Smooth muscle cell (in vitro differentiated cells): ENCODE results near the gene SLC25A39. TPM values are rescaled to one million over a fixed set of nuclear protein-coding genes. Genes with fewer than 3 reads are reported as not detected.

ENCODE experiments used
- DNase-seq: peaks from one replicate; lab custom pipeline; 2025; ENCODE audit not compliant: unreplicated experiment; lab: John Stamatoyannopoulos, UW
- H2AFZ ChIP-seq: fragments of 200-600 bp; sonication (generic); 2 replicates; pipeline ENCODE4 v1.6.0; 2016; ENCODE audit warnings: antibody characterized with exemption, low read depth, mild to moderate bottlenecking
- H3F3A ChIP-seq: fragments of 200-600 bp; sonication (generic); 2 replicates; pipeline ENCODE4 v1.6.0; 2017; ENCODE audit warnings: antibody characterized with exemption, low read depth
- H3K27ac ChIP-seq: fragments of 200-600 bp; sonication (generic); 2 replicates; pipeline ENCODE4 v1.5.1; 2016; ENCODE audit warnings: low read depth, mild to moderate bottlenecking
- H3K27me3 ChIP-seq: fragments of 200-600 bp; sonication (generic); 2 replicates; pipeline ENCODE4 v1.6.1; 2016; ENCODE audit warnings: low read depth, mild to moderate bottlenecking
- H3K36me3 ChIP-seq: fragments of 200-600 bp; sonication (generic); 2 replicates; pipeline ENCODE4 v1.5.1; 2016; ENCODE audit warnings: low read depth
- H3K4me1 ChIP-seq: fragments of 200-600 bp; sonication (generic); 2 replicates; pipeline ENCODE4 v1.5.1; 2016; ENCODE audit warnings: low read depth
- H3K4me2 ChIP-seq: fragments of 200-600 bp; sonication (generic); 2 replicates; pipeline ENCODE4 v1.6.0; 2016; ENCODE audit warnings: mild to moderate bottlenecking
- H3K4me3 ChIP-seq: fragments of 200-600 bp; sonication (generic); 2 replicates; pipeline ENCODE4 v1.5.1; 2016; ENCODE audit warnings: mild to moderate bottlenecking
- H3K79me2 ChIP-seq: fragments of 200-600 bp; sonication (generic); 2 replicates; pipeline ENCODE4 v1.6.0; 2016; ENCODE audit warnings: low read depth, mild to moderate bottlenecking
- H3K9ac ChIP-seq: fragments of 200-600 bp; sonication (generic); 2 replicates; pipeline ENCODE4 v1.6.0; 2016; ENCODE audit warnings: low read depth
- H3K9me3 ChIP-seq: fragments of 200-600 bp; sonication (generic); replicated peaks from 2 replicates; pipeline ENCODE4 v1.5.1; 2016; ENCODE audit warnings: low read depth
- H4K20me1 ChIP-seq: fragments of 200-600 bp; sonication (generic); 2 replicates; pipeline ENCODE4 v1.6.0; 2016; ENCODE audit warnings: low read depth
- WGBS: methylation state at CpG from one replicate; pipeline ENCODE4 v1.1.7; 2016; ENCODE audit warnings: low lambda C conversion rate; 5-methylcytosine and 5-hydroxymethylcytosine counted together
- polyA plus RNA-seq: library from polyadenylated mRNA; unstranded; fragments of >200 nt; fragmentation: Nextera tagmentation; extraction: Ambion mirVana; gene quantifications from 2 replicates; pipeline ENCODE4 v1.2.1, GENCODE V29; 2016
- total RNA-seq: library from RNA; depleted of rRNA; stranded (reverse); fragments of >200 nt; gene quantifications from 2 replicates; pipeline ENCODE4 v1.2.3, GENCODE V29; 2014
- TF ChIP-seq, protein P1 (sequence below): fragments of 200-600 bp; sonication (generic); IDR thresholded peaks from 2 replicates; pipeline ENCODE4 v1.5.1; 2017; ENCODE audit warnings: borderline replicate concordance, mild to moderate bottlenecking, antibody characterized with exemption; ENCODE audit not compliant: insufficient read depth, poor library complexity, severe bottlenecking

SLC25A39 gene
- total and polyA plus RNA-seq, 2 experiments from 2014 or later = 106 to 147 TPM

DNA sequence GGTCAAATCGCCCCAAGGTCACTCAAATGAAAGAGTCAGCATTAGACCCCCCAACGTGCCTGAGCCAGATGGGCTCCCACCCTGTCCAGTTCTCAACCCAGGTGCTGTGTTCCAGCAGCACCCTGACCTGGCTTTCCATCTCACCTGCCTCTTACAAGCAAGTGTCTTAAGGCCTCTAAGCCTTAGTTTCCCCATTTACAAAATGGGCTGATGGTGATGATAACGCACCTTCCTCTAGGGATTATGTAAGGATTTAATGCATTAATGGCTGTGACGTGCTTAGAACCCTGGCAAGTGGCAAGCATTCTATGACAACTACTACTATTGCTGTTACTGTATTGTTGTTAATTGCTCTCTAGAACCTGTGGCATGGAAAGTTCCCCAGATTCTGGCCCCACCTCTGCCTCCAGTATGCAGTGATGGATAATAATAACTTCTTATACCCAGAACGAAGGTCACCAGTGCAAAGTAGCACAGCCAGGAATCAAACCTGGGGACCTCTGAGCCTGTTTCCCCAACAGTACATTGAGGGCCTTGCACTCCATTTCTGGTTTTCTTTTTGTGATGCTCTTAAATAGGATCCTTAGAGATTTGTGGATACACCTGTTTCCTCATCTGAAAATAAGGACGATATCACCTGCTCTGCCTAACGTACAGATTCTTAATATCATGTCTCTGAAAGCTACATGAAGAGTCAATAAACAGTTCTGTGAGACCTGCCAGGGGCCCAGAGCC is 3.3 kb upstream of the SLC25A39 start:
- no peaks in the 10 kb centered on the region for H3K27me3 ChIP-seq
- H2AFZ ChIP-seq = no peak overlapping the region
- 90% methylated on average over 7 of the region's 7 CpGs for WGBS
- H4K20me1 ChIP-seq = peaks cover 6% of the 10 kb centered on the region
- peaks cover 14% of the 10 kb centered on the region for H3K79me2 ChIP-seq
- H3F3A ChIP-seq = peaks cover 3% of the 10 kb centered on the region
- no peaks in the 10 kb centered on the region for H3K36me3 ChIP-seq
- H3K4me3 ChIP-seq = no peak overlapping the region
- no peak overlapping the region for H3K4me2 ChIP-seq
- peaks cover 12% of the 10 kb centered on the region for H3K4me1 ChIP-seq
- no peak overlapping the region for H3K27ac ChIP-seq
- no peak for DNase-seq
- TF ChIP-seq, protein P1, sequence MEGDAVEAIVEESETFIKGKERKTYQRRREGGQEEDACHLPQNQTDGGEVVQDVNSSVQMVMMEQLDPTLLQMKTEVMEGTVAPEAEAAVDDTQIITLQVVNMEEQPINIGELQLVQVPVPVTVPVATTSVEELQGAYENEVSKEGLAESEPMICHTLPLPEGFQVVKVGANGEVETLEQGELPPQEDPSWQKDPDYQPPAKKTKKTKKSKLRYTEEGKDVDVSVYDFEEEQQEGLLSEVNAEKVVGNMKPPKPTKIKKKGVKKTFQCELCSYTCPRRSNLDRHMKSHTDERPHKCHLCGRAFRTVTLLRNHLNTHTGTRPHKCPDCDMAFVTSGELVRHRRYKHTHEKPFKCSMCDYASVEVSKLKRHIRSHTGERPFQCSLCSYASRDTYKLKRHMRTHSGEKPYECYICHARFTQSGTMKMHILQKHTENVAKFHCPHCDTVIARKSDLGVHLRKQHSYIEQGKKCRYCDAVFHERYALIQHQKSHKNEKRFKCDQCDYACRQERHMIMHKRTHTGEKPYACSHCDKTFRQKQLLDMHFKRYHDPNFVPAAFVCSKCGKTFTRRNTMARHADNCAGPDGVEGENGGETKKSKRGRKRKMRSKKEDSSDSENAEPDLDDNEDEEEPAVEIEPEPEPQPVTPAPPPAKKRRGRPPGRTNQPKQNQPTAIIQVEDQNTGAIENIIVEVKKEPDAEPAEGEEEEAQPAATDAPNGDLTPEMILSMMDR = no peak
- H3K9ac ChIP-seq = no peak overlapping the region
- no peaks in the 10 kb centered on the region for H3K9me3 ChIP-seq

DNA sequence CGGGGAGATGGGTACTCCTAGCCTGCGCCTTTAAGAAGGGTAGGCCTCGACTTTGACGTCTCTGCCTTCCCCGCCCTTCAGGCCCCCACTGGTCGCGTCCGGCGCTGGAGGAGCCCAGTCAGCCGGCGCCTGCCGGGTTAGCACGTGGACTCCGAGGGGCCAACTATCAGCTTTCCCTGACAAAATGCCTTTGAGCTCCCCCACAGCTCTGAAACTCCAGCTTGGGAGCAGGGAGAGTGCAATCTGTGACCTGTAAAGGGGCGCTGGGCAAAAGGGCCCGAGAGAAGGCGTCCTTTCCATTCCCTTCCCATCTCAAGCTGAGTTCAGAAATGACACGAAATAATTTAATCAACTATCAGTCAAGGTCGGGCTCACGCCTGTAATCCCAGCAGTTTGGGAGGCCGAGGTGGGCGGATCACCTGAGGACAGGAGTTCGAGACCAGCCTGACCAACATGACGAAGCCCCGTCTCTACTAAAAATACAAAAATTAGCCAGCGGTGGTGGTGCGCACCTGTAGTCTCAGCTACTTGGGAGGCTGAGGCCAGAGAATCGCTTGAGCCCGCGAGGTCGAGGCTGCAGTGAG is 2.3 kb upstream of the SLC25A39 start:
- peak; percentile 76 for DNase-seq
- peaks cover 12% of the 10 kb centered on the region for H3K4me1 ChIP-seq
- no peaks in the 10 kb centered on the region for H3K9me3 ChIP-seq
- H3K27me3 ChIP-seq = no peaks in the 10 kb centered on the region
- H3K4me3 ChIP-seq = no peak overlapping the region
- H3K4me2 ChIP-seq = peak overlapping the region; percentile 50
- WGBS = 39% methylated on average over 27 of the region's 31 CpGs
- TF ChIP-seq, protein P1 = no peak
- no peaks in the 10 kb centered on the region for H3K36me3 ChIP-seq
- peaks cover 6% of the 10 kb centered on the region for H4K20me1 ChIP-seq
- H3K79me2 ChIP-seq = peaks cover 16% of the 10 kb centered on the region
- no peak overlapping the region for H3K9ac ChIP-seq
- no peak overlapping the region for H2AFZ ChIP-seq
- no peak overlapping the region for H3K27ac ChIP-seq
- peaks cover 3% of the 10 kb centered on the region for H3F3A ChIP-seq

DNA sequence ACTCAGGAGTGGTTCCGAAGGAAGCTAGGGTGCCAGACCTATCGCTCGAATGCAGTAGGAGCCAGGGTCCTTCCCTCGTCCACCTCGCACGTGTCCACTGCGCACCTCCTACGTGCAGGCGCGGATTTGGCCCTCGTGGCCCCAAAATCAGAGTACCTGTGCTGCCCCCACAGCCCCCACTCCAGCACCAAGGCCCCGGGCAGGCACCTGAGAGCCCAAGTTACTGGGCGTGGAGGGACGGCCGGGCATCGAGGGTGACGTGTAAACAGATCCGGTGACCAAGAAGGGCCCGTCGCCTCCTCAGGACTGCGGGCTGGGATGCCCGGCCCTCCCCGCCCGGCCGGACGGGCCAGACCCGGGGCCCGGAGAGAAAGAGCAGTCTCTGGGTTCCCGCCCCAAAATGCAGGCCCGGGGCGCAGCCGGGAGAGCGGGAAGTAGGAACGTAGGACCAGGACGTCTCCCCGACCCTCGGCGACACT is 492 bp downstream of the SLC25A39 start:
- peak overlapping the region; percentile 82 for H3K4me3 ChIP-seq
- H3K9ac ChIP-seq = peak overlapping the region; percentile 81
- peak overlapping the region; percentile 98 for H3K4me2 ChIP-seq
- peak overlapping the region; percentile 72 for H2AFZ ChIP-seq
- DNase-seq = no peak
- no peaks in the 10 kb centered on the region for H3K27me3 ChIP-seq
- H3F3A ChIP-seq = peaks cover 3% of the 10 kb centered on the region
- WGBS = 4% methylated on average over 29 of the region's 38 CpGs
- peaks cover 6% of the 10 kb centered on the region for H4K20me1 ChIP-seq
- H3K27ac ChIP-seq = no peak overlapping the region
- no peaks in the 10 kb centered on the region for H3K36me3 ChIP-seq
- TF ChIP-seq, protein P1 = no peak
- H3K9me3 ChIP-seq = no peaks in the 10 kb centered on the region
- H3K4me1 ChIP-seq = peaks cover 12% of the 10 kb centered on the region
- peaks cover 16% of the 10 kb centered on the region for H3K79me2 ChIP-seq
